Thyroid gland (tissue), 4 donors: ENCODE data around the gene RSU1. TPM values are rescaled to one million over a fixed set of nuclear protein-coding genes. Genes with fewer than 3 reads are reported as not detected.

Experiments
- DNase-seq, 2 donors: peaks; one replicate each; pipeline ENCODE4 v3.0.0-alpha.2; 2019
- H3K27ac ChIP-seq, 3 donors: fragments of 200-600 bp; sonication (generic); 1 replicate in 2 of 3; 2 replicates in 1 of 3; pipeline ENCODE4 v1.5.1; 2016 to 2019; ENCODE audit warnings: mild to moderate bottlenecking in 1 of 3, moderate library complexity in 1 of 3
- H3K27me3 ChIP-seq: fragments of 200-600 bp; sonication (generic); one replicate; pipeline ENCODE4 v1.5.1; 2019
- H3K36me3 ChIP-seq, 2 donors: fragments of 200-600 bp; sonication (generic); one replicate each; pipeline ENCODE4 v1.5.1; 2016 to 2019
- H3K4me1 ChIP-seq, 2 donors: fragments of 200-600 bp; sonication (generic); one replicate each; pipeline ENCODE4 v1.5.1; 2017 to 2019
- H3K4me3 ChIP-seq, 3 donors: fragments of 200-600 bp; sonication (generic); replicated peaks in 1 of 3; 1 replicate in 2 of 3; 2 replicates in 1 of 3; pipeline ENCODE4 v1.5.1; 2016; ENCODE audit warnings: mild to moderate bottlenecking in 1 of 3
- H3K9me3 ChIP-seq: fragments of 200-600 bp; sonication (generic); one replicate; pipeline ENCODE4 v1.5.1; 2017
- POLR2A ChIP-seq, 2 donors: fragments of 450-650 bp; IDR thresholded peaks; one replicate each; pipeline ENCODE4 v1.6.1; 2017; ENCODE audit warnings: antibody characterized with exemption in 2 of 2, mild to moderate bottlenecking in 2 of 2, moderate library complexity in 1 of 2
- WGBS, 2 donors: methylation state at CpG; one replicate each; pipeline ENCODE4 v1.1.5; 2017; 5-methylcytosine and 5-hydroxymethylcytosine counted together
- intact Hi-C: fragments of 100-400 bp; cut with DNase I; formaldehyde crosslinking; loops from one replicate; pipeline ENCODE4 v1.15.1; 2023
- total RNA-seq, 4 donors: library from RNA; depleted of rRNA; stranded (reverse); fragments of >200 nt; gene quantifications; one replicate each; pipeline ENCODE4 v1.2.3, GENCODE V29; 2016
- TF ChIP-seq, protein P1 (sequence below), 6 experiments: fragments of 200-600 bp in 3 of 6; fragments of 450-650 bp in 3 of 6; sonication (generic) in 3 of 6; IDR thresholded peaks; one replicate each; pipeline ENCODE4 v1.5.1; 2016 to 2019; ENCODE audit warnings: antibody characterized with exemption in 6 of 6, mild to moderate bottlenecking in 2 of 6, inconsistent platforms in 1 of 6, moderate library complexity in 1 of 6

The RSU1 gene
- total RNA-seq, 4 donors from 2014 or later = 43.5 to 63.0 (median 50.7) TPM

DNA sequence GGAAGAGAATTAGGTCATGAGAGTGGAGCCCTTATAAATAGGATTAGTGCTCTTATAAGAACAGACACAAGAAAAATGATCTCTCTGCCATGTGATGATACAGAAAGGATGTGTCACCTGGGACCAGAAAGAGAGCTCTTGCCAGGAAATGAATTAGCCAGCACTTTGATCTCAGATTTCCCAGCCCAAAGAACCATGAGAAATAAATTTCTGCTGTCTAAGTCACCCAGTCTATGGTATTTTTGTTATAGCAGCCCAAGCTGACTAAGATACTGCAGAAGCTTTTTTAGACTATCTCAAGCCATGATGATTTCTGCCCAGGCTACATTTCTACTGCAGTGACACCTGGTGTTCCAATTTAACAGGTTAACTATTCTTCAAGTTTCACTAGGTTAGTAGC lies 84.8 kb downstream of the RSU1 start:
- intact Hi-C loops = no loop called here
- H3K9me3 ChIP-seq = no peaks in the 10 kb centered on the region
- no peak for DNase-seq
- no peaks in the 10 kb centered on the region for H3K4me1 ChIP-seq
- no peak overlapping the region for H3K27ac ChIP-seq
- no peaks in the 10 kb centered on the region for H3K36me3 ChIP-seq
- no peak overlapping the region for H3K4me3 ChIP-seq
- no peaks in the 10 kb centered on the region for H3K27me3 ChIP-seq
- TF ChIP-seq, protein P1, sequence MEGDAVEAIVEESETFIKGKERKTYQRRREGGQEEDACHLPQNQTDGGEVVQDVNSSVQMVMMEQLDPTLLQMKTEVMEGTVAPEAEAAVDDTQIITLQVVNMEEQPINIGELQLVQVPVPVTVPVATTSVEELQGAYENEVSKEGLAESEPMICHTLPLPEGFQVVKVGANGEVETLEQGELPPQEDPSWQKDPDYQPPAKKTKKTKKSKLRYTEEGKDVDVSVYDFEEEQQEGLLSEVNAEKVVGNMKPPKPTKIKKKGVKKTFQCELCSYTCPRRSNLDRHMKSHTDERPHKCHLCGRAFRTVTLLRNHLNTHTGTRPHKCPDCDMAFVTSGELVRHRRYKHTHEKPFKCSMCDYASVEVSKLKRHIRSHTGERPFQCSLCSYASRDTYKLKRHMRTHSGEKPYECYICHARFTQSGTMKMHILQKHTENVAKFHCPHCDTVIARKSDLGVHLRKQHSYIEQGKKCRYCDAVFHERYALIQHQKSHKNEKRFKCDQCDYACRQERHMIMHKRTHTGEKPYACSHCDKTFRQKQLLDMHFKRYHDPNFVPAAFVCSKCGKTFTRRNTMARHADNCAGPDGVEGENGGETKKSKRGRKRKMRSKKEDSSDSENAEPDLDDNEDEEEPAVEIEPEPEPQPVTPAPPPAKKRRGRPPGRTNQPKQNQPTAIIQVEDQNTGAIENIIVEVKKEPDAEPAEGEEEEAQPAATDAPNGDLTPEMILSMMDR (IDR thresholded peaks at IDR 0.05) = no peak
- TF ChIP-seq POLR2A (IDR thresholded peaks at IDR 0.05) = no peak

DNA sequence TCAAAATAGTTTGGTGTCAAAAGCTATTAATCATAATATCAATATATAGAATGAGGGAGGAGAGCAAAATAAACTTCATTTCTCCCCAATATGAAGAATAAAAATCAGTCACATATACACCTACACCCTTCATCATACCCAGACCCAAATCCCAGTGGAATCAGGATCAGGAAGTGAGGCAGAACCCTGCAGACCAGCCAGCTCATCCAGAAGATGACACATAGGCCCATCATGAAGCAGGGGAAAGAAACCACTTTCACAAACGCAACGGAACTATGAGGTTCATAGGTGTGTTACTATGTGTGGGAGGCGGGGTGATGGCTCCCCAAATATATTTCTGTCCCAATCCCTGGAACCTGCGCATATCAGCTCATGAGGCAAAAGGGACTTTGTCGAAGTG lies 89.0 kb downstream of the RSU1 start:
- Histone ChIP-seq H3K36me3 (no peaks in the 10 kb centered on the region), H3K27ac (no peak overlapping the region), H3K27me3 (no peaks in the 10 kb centered on the region), H3K4me3 (no peak overlapping the region), H3K9me3 (no peaks in the 10 kb centered on the region), H3K4me1 (no peaks in the 10 kb centered on the region)
- WGBS, 2 donors = 98 to 99% methylated on average over 5 of the region's 5 CpGs
- intact Hi-C loops = no loop called here
- no peak for DNase-seq
- TF ChIP-seq POLR2A (IDR thresholded peaks at IDR 0.05) = no peak
- TF ChIP-seq, protein P1 (IDR thresholded peaks at IDR 0.05) = no peak

DNA sequence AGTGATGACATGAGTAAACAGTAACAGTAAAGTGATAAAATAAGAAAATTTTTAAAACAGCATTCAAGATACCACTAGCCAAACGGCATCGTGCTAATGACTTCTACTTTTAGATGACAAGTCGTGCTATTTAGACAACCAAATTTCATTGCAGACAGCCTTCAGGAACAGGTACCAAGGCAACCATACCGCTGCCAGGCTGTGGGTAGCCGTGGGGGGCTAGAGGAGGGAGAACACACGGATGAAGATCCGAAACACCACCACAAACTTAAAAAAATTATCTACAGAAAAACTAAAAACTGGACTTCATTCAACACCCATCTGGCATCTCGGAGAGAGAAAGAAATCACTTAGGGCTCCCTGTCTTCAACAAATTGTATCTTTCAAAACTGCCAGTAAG lies 89.6 kb downstream of the RSU1 start:
- DNase-seq = no peak
- 96 to 98% methylated on average over 8 of the region's 8 CpGs for WGBS, 2 donors
- H3K27ac ChIP-seq = no peak overlapping the region
- H3K27me3 ChIP-seq = no peaks in the 10 kb centered on the region
- no peak overlapping the region for H3K4me3 ChIP-seq
- intact Hi-C loops = no loop called here
- no peak for TF ChIP-seq POLR2A (IDR thresholded peaks at IDR 0.05)
- TF ChIP-seq, protein P1 (IDR thresholded peaks at IDR 0.05) = no peak
- H3K9me3 ChIP-seq = no peaks in the 10 kb centered on the region
- H3K36me3 ChIP-seq = no peaks in the 10 kb centered on the region
- no peaks in the 10 kb centered on the region for H3K4me1 ChIP-seq

DNA sequence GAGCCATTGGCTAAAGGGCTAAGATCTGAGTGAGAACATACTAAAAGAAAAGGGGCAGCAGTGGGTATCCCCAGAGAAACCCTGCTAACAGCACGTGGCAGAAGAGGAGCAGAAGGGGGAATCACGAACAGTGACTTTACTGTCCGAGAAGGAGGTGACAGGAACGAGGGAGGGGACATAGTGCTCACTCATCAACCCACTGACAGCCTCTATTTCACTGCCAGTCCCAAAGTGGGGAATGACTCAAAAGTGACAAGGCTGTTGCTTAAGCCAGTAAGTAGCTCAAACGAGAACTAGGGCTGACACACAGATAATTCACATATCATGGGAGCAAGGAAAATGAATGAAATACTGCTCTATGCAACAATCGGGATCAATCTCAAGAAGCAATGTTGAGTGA lies 92.7 kb downstream of the RSU1 start:
- TF ChIP-seq, protein P1 (IDR thresholded peaks at IDR 0.05) = no peak

DNA sequence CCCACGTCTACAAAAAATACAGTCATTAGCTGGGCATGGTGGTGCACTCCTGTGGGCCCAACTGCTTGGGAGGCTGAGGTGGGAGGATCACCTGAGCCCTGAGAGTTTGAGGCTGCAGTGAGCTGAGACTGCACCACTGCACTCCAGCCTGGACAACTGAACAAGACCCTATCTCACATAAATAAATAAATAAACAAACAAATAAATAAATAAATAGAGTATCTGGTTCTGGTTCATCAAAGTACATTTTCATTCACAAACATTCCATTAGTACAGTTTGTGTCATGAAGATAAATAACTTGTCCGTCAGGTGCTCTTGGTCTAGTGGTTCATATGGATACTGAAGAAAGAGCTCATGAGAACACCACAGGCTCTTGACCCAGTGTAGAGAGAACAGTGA lies 96.4 kb downstream of the RSU1 start:
- no peaks in the 10 kb centered on the region for H3K9me3 ChIP-seq
- H3K36me3 ChIP-seq = no peaks in the 10 kb centered on the region
- intact Hi-C loops = no loop called here
- 93 to 97% methylated on average over 2 of the region's 2 CpGs for WGBS, 2 donors
- H3K27ac ChIP-seq = no peak overlapping the region
- H3K4me3 ChIP-seq = no peak overlapping the region
- no peak for DNase-seq
- no peaks in the 10 kb centered on the region for H3K27me3 ChIP-seq
- H3K4me1 ChIP-seq = no peaks in the 10 kb centered on the region
- no peak for TF ChIP-seq POLR2A (IDR thresholded peaks at IDR 0.05)
- TF ChIP-seq, protein P1 (IDR thresholded peaks at IDR 0.05) = no peak

More for the DNA sequence above, 92.7 kb downstream of the RSU1 start:
- H3K9me3 ChIP-seq = no peaks in the 10 kb centered on the region
- no peak overlapping the region for H3K27ac ChIP-seq
- H3K36me3 ChIP-seq = no peaks in the 10 kb centered on the region
- 82% methylated on average over 6 of the region's 6 CpGs for WGBS, 2 donors
- no peaks in the 10 kb centered on the region for H3K27me3 ChIP-seq
- intact Hi-C loops = no loop called here
- H3K4me1 ChIP-seq = no peaks in the 10 kb centered on the region
- no peak overlapping the region for H3K4me3 ChIP-seq
- no peak for DNase-seq
